ENCODE results near the gene RIMS4.
A peak's percentile ranks its signal among the peaks of the same experiment; 100 is the strongest.

RIMS4 gene

GRCh38 chr20:44835661-44836221 lies 25.4 kb upstream of the RIMS4 start:
- no peak overlapping the region for H2BK120ac ChIP-seq (ENCODE audit: insufficient read depth, low read length, poor library complexity)
- WGBS (ENCODE audit: extremely low coverage, insufficient coverage, insufficient read length) = no CpG with 5 or more reads among the region's 7 CpGs
- H3K9me3 ChIP-seq (ENCODE audit: insufficient read depth, low read depth, low read length) = peaks cover 2% of the 10 kb centered on the region

GRCh38 chr20:44835116-44835515 lies 24.8 kb upstream of the RIMS4 start:
- Histone ChIP-seq H3K4ac (ENCODE audit: low read depth, low read length) (no peak overlapping the region), H2AFZ (ENCODE audit: insufficient read depth, low read length, poor library complexity) (no peak overlapping the region), H2BK5ac (ENCODE audit: low read depth, low read length, poor library complexity) (no peak overlapping the region), H3K79me2 (ENCODE audit: control insufficient read depth, insufficient read depth, low read length, poor library complexity) (no peaks in the 10 kb centered on the region), H3K36me3 (ENCODE audit: control insufficient read depth in 1 of 2, insufficient read depth in 2 of 2, low read length in 2 of 2) (no peaks in the 10 kb centered on the region), H3K4me3 (ENCODE audit: low read depth, low read length) (no peak overlapping the region), H4K8ac (ENCODE audit: low read depth, low read length) (no peak overlapping the region), H2BK120ac (ENCODE audit: insufficient read depth, low read length, poor library complexity) (no peak overlapping the region), H3K27me3 (ENCODE audit: insufficient read depth, low read length) (no peaks in the 10 kb centered on the region), H3K9ac (ENCODE audit: low read length) (no peak overlapping the region), H3K4me1 (ENCODE audit: control insufficient read depth in 1 of 2, insufficient read depth in 2 of 2, low read length in 2 of 2) (no peaks in the 10 kb centered on the region), H2AK5ac (ENCODE audit: low read length) (no peak overlapping the region), H3K9me3 (ENCODE audit: insufficient read depth, low read depth, low read length) (peaks cover 2% of the 10 kb centered on the region), H3K23ac (ENCODE audit: low read length) (no peak overlapping the region), H3K18ac (ENCODE audit: low read length) (no peak overlapping the region), H4K91ac (ENCODE audit: low read depth, low read length) (no peak overlapping the region), H3K27ac (ENCODE audit: low read depth, low read length) (no peak overlapping the region), H3K14ac (ENCODE audit: low read length) (no peak overlapping the region), H3K79me1 (ENCODE audit: low read length) (no peaks in the 10 kb centered on the region), H3K4me2 (ENCODE audit: low read length) (no peak overlapping the region), H2BK12ac (ENCODE audit: low read length) (no peak overlapping the region), H4K12ac (ENCODE audit: low read depth, low read length) (no peak overlapping the region)
- WGBS (ENCODE audit: extremely low coverage, insufficient coverage, insufficient read length) = no CpG with 5 or more reads among the region's 1 CpG
- DNase-seq = peak in 1 of 2 donors; percentile 32

More at GRCh38 chr20:44835661-44836221, 25.4 kb upstream of the RIMS4 start:
- Histone ChIP-seq H3K4ac (ENCODE audit: low read depth, low read length) (no peak overlapping the region), H4K91ac (ENCODE audit: low read depth, low read length) (no peak overlapping the region), H3K4me1 (ENCODE audit: control insufficient read depth in 1 of 2, insufficient read depth in 2 of 2, low read length in 2 of 2) (no peaks in the 10 kb centered on the region), H3K27ac (ENCODE audit: low read depth, low read length) (no peak overlapping the region), H3K4me2 (ENCODE audit: low read length) (no peak overlapping the region), H3K18ac (ENCODE audit: low read length) (no peak overlapping the region), H2AK5ac (ENCODE audit: low read length) (no peak overlapping the region), H3K36me3 (ENCODE audit: control insufficient read depth in 1 of 2, insufficient read depth in 2 of 2, low read length in 2 of 2) (no peaks in the 10 kb centered on the region), H4K8ac (ENCODE audit: low read depth, low read length) (no peak overlapping the region), H3K79me1 (ENCODE audit: low read length) (no peaks in the 10 kb centered on the region), H4K12ac (ENCODE audit: low read depth, low read length) (no peak overlapping the region), H3K23ac (ENCODE audit: low read length) (no peak overlapping the region), H3K4me3 (ENCODE audit: low read depth, low read length) (no peak overlapping the region), H3K9ac (ENCODE audit: low read length) (no peak overlapping the region), H2BK12ac (ENCODE audit: low read length) (no peak overlapping the region), H2AFZ (ENCODE audit: insufficient read depth, low read length, poor library complexity) (no peak overlapping the region), H3K79me2 (ENCODE audit: control insufficient read depth, insufficient read depth, low read length, poor library complexity) (no peaks in the 10 kb centered on the region), H2BK5ac (ENCODE audit: low read depth, low read length, poor library complexity) (no peak overlapping the region), H3K14ac (ENCODE audit: low read length) (no peak overlapping the region), H3K27me3 (ENCODE audit: insufficient read depth, low read length) (no peaks in the 10 kb centered on the region)
- DNase-seq = peak; percentile 44 to 69

- Histone ChIP-seq H3K27ac (ENCODE audit: low read depth, low read length) (no peak overlapping the region), H2AK5ac (ENCODE audit: low read length) (no peak overlapping the region), H2BK12ac (ENCODE audit: low read length) (no peak overlapping the region), H3K18ac (ENCODE audit: low read length) (no peak overlapping the region), H3K4me3 (ENCODE audit: low read depth, low read length) (no peak overlapping the region), H3K9me3 (ENCODE audit: insufficient read depth, low read depth, low read length) (peaks cover 2% of the 10 kb centered on the region), H3K4me1 (ENCODE audit: control insufficient read depth in 1 of 2, insufficient read depth in 2 of 2, low read length in 2 of 2) (no peaks in the 10 kb centered on the region), H4K12ac (ENCODE audit: low read depth, low read length) (no peak overlapping the region), H3K79me1 (ENCODE audit: low read length) (no peaks in the 10 kb centered on the region), H3K14ac (ENCODE audit: low read length) (no peak overlapping the region), H3K4ac (ENCODE audit: low read depth, low read length) (no peak overlapping the region), H4K91ac (ENCODE audit: low read depth, low read length) (no peak overlapping the region), H2AFZ (ENCODE audit: insufficient read depth, low read length, poor library complexity) (no peak overlapping the region), H2BK5ac (ENCODE audit: low read depth, low read length, poor library complexity) (no peak overlapping the region), H4K8ac (ENCODE audit: low read depth, low read length) (no peak overlapping the region), H3K27me3 (ENCODE audit: insufficient read depth, low read length) (no peaks in the 10 kb centered on the region), H2BK120ac (ENCODE audit: insufficient read depth, low read length, poor library complexity) (no peak overlapping the region), H3K4me2 (ENCODE audit: low read length) (no peak overlapping the region), H3K79me2 (ENCODE audit: control insufficient read depth, insufficient read depth, low read length, poor library complexity) (no peaks in the 10 kb centered on the region), H3K9ac (ENCODE audit: low read length) (no peak overlapping the region), H3K36me3 (ENCODE audit: control insufficient read depth in 1 of 2, insufficient read depth in 2 of 2, low read length in 2 of 2) (no peaks in the 10 kb centered on the region), H3K23ac (ENCODE audit: low read length) (no peak overlapping the region)
- DNase-seq = no peak
- no CpG with 5 or more reads among the region's 2 CpGs for WGBS (ENCODE audit: extremely low coverage, insufficient coverage, insufficient read length)
Observed at GRCh38 chr20:44834693-44835092, 24.3 kb upstream of the RIMS4 start.

- Histone ChIP-seq H3K79me2 (ENCODE audit: control insufficient read depth, insufficient read depth, low read length, poor library complexity) (no peaks in the 10 kb centered on the region), H4K12ac (ENCODE audit: low read depth, low read length) (no peak overlapping the region), H3K36me3 (ENCODE audit: control insufficient read depth in 1 of 2, insufficient read depth in 2 of 2, low read length in 2 of 2) (no peaks in the 10 kb centered on the region), H3K9ac (ENCODE audit: low read length) (no peak overlapping the region), H3K23ac (ENCODE audit: low read length) (no peak overlapping the region), H3K14ac (ENCODE audit: low read length) (no peak overlapping the region), H2BK12ac (ENCODE audit: low read length) (no peak overlapping the region), H2AK5ac (ENCODE audit: low read length) (no peak overlapping the region), H3K18ac (ENCODE audit: low read length) (no peak overlapping the region), H2AFZ (ENCODE audit: insufficient read depth, low read length, poor library complexity) (no peak overlapping the region), H3K4me2 (ENCODE audit: low read length) (no peak overlapping the region), H4K91ac (ENCODE audit: low read depth, low read length) (no peak overlapping the region), H2BK120ac (ENCODE audit: insufficient read depth, low read length, poor library complexity) (no peak overlapping the region), H3K4me3 (ENCODE audit: low read depth, low read length) (no peak overlapping the region), H4K8ac (ENCODE audit: low read depth, low read length) (no peak overlapping the region), H3K27me3 (ENCODE audit: insufficient read depth, low read length) (no peaks in the 10 kb centered on the region), H3K79me1 (ENCODE audit: low read length) (no peaks in the 10 kb centered on the region), H3K4me1 (ENCODE audit: control insufficient read depth in 1 of 2, insufficient read depth in 2 of 2, low read length in 2 of 2) (no peaks in the 10 kb centered on the region), H3K27ac (ENCODE audit: low read depth, low read length) (no peak overlapping the region), H2BK5ac (ENCODE audit: low read depth, low read length, poor library complexity) (no peak overlapping the region), H3K9me3 (ENCODE audit: insufficient read depth, low read depth, low read length) (peaks cover 2% of the 10 kb centered on the region), H3K4ac (ENCODE audit: low read depth, low read length) (no peak overlapping the region)
- no peak for DNase-seq
- no CpG with 5 or more reads among the region's 1 CpG for WGBS (ENCODE audit: extremely low coverage, insufficient coverage, insufficient read length)
Observed at GRCh38 chr20:44833437-44833836, 23.1 kb upstream of the RIMS4 start.

All from trophoblast cell (in vitro differentiated cells and primary cell).